Bronchial epithelial cell (primary cell): Measurements from ENCODE around the gene DNM3. TPM values are rescaled to one million over a fixed set of nuclear protein-coding genes. Genes with fewer than 3 reads are reported as not detected.

Experiments
- DNase-seq: peaks from one replicate; pipeline ENCODE4 v3.0.0-alpha.2; 2010; ENCODE audit warnings: low read depth
- FAIRE-seq: peaks from 2 replicates; lab custom pipeline; 2011; peaks lifted over from hg19 to GRCh38; lab: Jason Lieb, UNC
- H3K27me3 ChIP-seq: 2 replicates; pipeline ENCODE4 v1.5.1; 2011; ENCODE audit warnings: low read length; ENCODE audit not compliant: control insufficient read depth, insufficient read depth
- H3K36me3 ChIP-seq: 2 replicates; pipeline ENCODE4 v1.5.1; 2011; ENCODE audit warnings: low read length; ENCODE audit not compliant: control insufficient read depth, insufficient read depth
- H3K4me3 ChIP-seq: 2 replicates; pipeline ENCODE4 v1.5.1; 2011; ENCODE audit warnings: mild to moderate bottlenecking, low read depth, low read length, control low read depth
- CTCF ChIP-seq: IDR thresholded peaks from 2 replicates; pipeline ENCODE4 v1.5.1; 2011; ENCODE audit warnings: mild to moderate bottlenecking, moderate library complexity, low read length, control low read depth, inconsistent platforms; ENCODE audit not compliant: insufficient read depth, severe bottlenecking
- total RNA-seq: library from RNA; depleted of rRNA; stranded (reverse); fragments of >200 nt; gene quantifications from 2 replicates; pipeline ENCODE4 v1.2.1, GENCODE V29; 2014

DNM3 gene
- total RNA-seq, 1 donor from 2014 or later, result 1.3 TPM

- TF ChIP-seq CTCF, result no peak
- Histone ChIP-seq H3K27me3 (no peaks in the 10 kb centered on the region), H3K4me3 (no peak overlapping the region), H3K36me3 (no peaks in the 10 kb centered on the region)
- no peak for FAIRE-seq
- DNase-seq, result peak; percentile 58
Measured at GRCh38 chr1:172343240-172344160, 502.2 kb downstream of the DNM3 start.

GRCh38 chr1:172344444-172344843, 503.1 kb downstream of the DNM3 start:
- DNase-seq (no peak), FAIRE-seq (no peak)
- no peak for TF ChIP-seq CTCF
- Histone ChIP-seq H3K4me3 (no peak overlapping the region), H3K36me3 (no peaks in the 10 kb centered on the region), H3K27me3 (no peaks in the 10 kb centered on the region)

GRCh38 chr1:172345077-172345476, 503.8 kb downstream of the DNM3 start:
- Histone ChIP-seq H3K27me3 (no peaks in the 10 kb centered on the region), H3K4me3 (no peak overlapping the region), H3K36me3 (no peaks in the 10 kb centered on the region)
- TF ChIP-seq CTCF, result no peak
- DNase-seq, result no peak
- FAIRE-seq, result no peak

- no peaks in the 10 kb centered on the region for H3K27me3 ChIP-seq
- FAIRE-seq (no peak), DNase-seq (no peak)
- no peak for TF ChIP-seq CTCF
- H3K4me3 ChIP-seq, result no peak overlapping the region
- H3K36me3 ChIP-seq, result no peaks in the 10 kb centered on the region
Measured at GRCh38 chr1:172347416-172347815, 506.1 kb downstream of the DNM3 start.

- no peak for TF ChIP-seq CTCF
- no peak for FAIRE-seq
- Histone ChIP-seq H3K36me3 (no peaks in the 10 kb centered on the region), H3K27me3 (no peaks in the 10 kb centered on the region), H3K4me3 (no peak overlapping the region)
- DNase-seq, result no peak
Measured at GRCh38 chr1:172350856-172351255, 509.6 kb downstream of the DNM3 start.
